SU-DHL-6 (cell line): Measurements from ENCODE around the gene HORMAD2.

Experiments used
- CTCF ChIP-seq: fragments of 200-600 bp; sonication (generic); IDR thresholded peaks from one replicate; pipeline ENCODE4 v1.5.1; 2017; ENCODE audit warnings: antibody characterized with exemption, mild to moderate bottlenecking, low read length, moderate library complexity; ENCODE audit not compliant: insufficient read depth, poor library complexity, severe bottlenecking
- EZH2phosphoT487 ChIP-seq: fragments of 200-600 bp; sonication (generic), shearing (Covaris generic); conservative IDR thresholded peaks from 2 replicates; pipeline ENCODE4 v1.6.1; 2018; ENCODE audit warnings: mild to moderate bottlenecking, antibody characterized with exemption, low read length, moderate library complexity, mixed read lengths

GRCh38 chr22:30212996-30213441, 132.8 kb downstream of the HORMAD2 start:
- TF ChIP-seq CTCF (no peak), EZH2phosphoT487 (no peak)
